ENCODE measurements around the gene PALD1. TPM values are rescaled to one million over a fixed set of nuclear protein-coding genes. Genes with fewer than 3 reads are reported as not detected.
A peak's percentile ranks its signal among the peaks of the same experiment; 100 is the strongest.

PALD1 gene
- total and polyA plus RNA-seq, 2 of the 13 experiments (the other 11 are each of a cell fraction or from before 2014, with no cell fraction given): 0.07 to 0.09 TPM

DNA sequence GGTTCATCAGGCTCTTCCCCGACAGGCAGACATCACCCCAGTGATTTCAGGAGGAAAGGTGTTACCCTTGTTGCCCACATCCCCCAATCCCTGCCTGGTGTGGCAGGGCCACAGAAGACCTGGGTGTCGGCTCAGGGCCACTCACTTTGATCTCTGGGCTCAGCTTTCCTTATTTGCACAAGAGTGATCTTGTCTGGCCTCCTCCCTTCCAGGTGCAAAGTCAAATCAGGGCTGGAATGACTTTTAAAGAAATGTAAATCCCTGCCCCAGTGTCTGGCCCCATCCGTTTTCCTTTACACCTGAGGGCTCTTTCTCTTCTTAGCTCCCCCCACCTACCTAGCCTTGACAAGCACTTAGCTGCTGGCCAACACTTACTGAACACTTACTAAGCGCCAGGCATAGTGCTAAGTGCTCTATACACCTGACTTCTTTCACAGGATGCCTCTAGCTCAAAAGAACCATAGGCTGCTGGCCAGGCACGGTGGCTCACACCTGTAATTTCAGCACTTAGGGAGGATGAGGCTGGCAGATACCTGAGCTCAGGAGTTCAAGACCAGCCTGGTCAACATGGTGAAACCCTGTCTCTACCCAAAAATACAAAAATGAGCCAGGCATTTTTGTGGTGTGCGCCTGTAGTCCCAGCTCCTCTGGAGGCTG lies 36.1 kb upstream of the PALD1 start (continued):
- TF ChIP-seq ZKSCAN1 (IDR thresholded peaks at IDR 0.05; ENCODE audit: low read length) (no peak), YY1 (IDR thresholded peaks at IDR 0.05; ENCODE audit: insufficient read depth, insufficient replicate concordance, low read depth, low read length) (no peak), ZNF83 (CRISPR knock-in tag; IDR thresholded peaks at IDR 0.05; ENCODE audit: borderline replicate concordance) (no peak), GATAD2A (CRISPR knock-in tag; IDR thresholded peaks at IDR 0.05) (peak; percentile 55)

DNA sequence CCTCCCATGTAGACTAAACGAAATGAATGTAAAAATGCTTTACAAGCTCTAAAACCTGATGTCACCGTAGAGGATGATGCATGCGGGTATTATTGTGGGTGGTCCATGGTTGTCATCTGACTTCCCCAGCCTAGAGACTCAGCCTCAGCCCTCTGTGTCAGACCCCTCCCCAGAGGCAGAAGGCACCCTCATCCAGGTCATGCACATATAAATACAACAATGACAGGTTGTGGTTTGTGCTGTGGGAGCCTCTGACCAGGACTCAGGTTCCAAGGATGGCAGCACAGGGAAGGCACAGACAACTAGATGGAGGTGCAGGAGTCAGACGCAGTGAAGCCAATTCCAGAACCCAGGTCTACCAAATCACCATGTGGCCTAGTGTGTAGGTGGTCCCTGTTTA lies 33.8 kb upstream of the PALD1 start:
- no peak overlapping the region for H3K4me3 ChIP-seq (replicated peaks in 1 of 3; ENCODE audit: insufficient read depth in 1 of 3, low read depth in 2 of 3, low read length in 3 of 3)
- no peak overlapping the region for H3K4me2 ChIP-seq (ENCODE audit: low read depth, low read length)
- H3K9me3 ChIP-seq (ENCODE audit: low read length): no peaks in the 10 kb centered on the region
- ChIA-PET CTCF (ENCODE audit: low intra/inter-chr PET ratio, low total read pairs) (no interaction called here), POLR2A (interaction anchor here (2.7 kb wide), 1 partner anchor 40 kb away, joined by 17 read pairs; the partner anchor contains the start of gene EIF4EBP2)
- 60% methylated on average over 4 of the region's 4 CpGs for WGBS (ENCODE audit: low lambda C conversion rate)
- no peak for ATAC-seq
- no peaks in the 10 kb centered on the region for H4K20me1 ChIP-seq (ENCODE audit: insufficient read depth, low read length)
- no peak overlapping the region for H3K27ac ChIP-seq (ENCODE audit: extremely low read length, insufficient read depth, low read length)
- TF ChIP-seq ZNF83 (CRISPR knock-in tag; IDR thresholded peaks at IDR 0.05; ENCODE audit: borderline replicate concordance) (no peak), JDP2 (CRISPR knock-in tag; IDR thresholded peaks at IDR 0.05; ENCODE audit: borderline replicate concordance) (no peak), RBFOX2 (IDR thresholded peaks at IDR 0.05; ENCODE audit: low read depth, low read length) (no peak), BHLHE40 (IDR thresholded peaks at IDR 0.05; ENCODE audit: low read length) (no peak), LCORL (IDR thresholded peaks at IDR 0.05) (no peak), LCORL (CRISPR knock-in tag; IDR thresholded peaks at IDR 0.05) (no peak), CBX5 (CRISPR knock-in tag; IDR thresholded peaks at IDR 0.05; ENCODE audit: borderline replicate concordance) (no peak)
- TF ChIP-seq, protein P1, sequence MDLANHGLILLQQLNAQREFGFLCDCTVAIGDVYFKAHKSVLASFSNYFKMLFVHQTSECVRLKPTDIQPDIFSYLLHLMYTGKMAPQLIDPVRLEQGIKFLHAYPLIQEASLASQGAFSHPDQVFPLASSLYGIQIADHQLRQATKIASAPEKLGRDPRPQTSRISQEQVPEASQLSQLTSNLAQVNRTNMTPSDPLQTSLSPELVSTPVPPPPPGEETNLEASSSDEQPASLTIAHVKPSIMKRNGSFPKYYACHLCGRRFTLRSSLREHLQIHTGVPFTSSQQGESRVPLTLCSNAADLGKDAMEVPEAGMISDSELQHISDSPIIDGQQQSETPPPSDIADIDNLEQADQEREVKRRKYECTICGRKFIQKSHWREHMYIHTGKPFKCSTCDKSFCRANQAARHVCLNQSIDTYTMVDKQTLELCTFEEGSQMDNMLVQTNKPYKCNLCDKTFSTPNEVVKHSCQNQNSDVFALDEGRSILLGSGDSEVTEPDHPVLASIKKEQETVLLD (CRISPR knock-in tag; IDR thresholded peaks at IDR 0.05; ENCODE audit: low read depth): no peak
- TF ChIP-seq, protein P2, sequence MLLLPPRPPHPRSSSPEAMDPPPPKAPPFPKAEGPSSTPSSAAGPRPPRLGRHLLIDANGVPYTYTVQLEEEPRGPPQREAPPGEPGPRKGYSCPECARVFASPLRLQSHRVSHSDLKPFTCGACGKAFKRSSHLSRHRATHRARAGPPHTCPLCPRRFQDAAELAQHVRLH (CRISPR knock-in tag; IDR thresholded peaks at IDR 0.05; ENCODE audit: borderline replicate concordance, low read depth): no peak
- TF ChIP-seq, protein P3, sequence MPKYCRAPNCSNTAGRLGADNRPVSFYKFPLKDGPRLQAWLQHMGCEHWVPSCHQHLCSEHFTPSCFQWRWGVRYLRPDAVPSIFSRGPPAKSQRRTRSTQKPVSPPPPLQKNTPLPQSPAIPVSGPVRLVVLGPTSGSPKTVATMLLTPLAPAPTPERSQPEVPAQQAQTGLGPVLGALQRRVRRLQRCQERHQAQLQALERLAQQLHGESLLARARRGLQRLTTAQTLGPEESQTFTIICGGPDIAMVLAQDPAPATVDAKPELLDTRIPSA (CRISPR knock-in tag; IDR thresholded peaks at IDR 0.05; ENCODE audit: borderline replicate concordance): no peak
- no peak for DNase-seq (ENCODE audit: low spot score)
- H3K79me2 ChIP-seq (ENCODE audit: insufficient read depth, low read length): no peaks in the 10 kb centered on the region
- no peaks in the 10 kb centered on the region for H3K36me3 ChIP-seq (replicated peaks in 1 of 2; ENCODE audit: control insufficient read depth in 1 of 2, insufficient read depth in 2 of 2, low read length in 2 of 2)
- H3K9ac ChIP-seq (ENCODE audit: insufficient read depth, low read depth, low read length): no peak overlapping the region
- in situ Hi-C loops (cut with HindIII; ENCODE audit: extremely low pct_ligation_motif_present, low pct_unique_long_range_greater_than_20kb): no loop called here
- no peak for FAIRE-seq
- intact Hi-C loops (cut with micrococcal nuclease; ENCODE audit: unreplicated experiment): no loop called here
- H3K4me1 ChIP-seq (ENCODE audit: insufficient read depth, low read length): peaks cover 70% of the 10 kb centered on the region
- H3K27me3 ChIP-seq (ENCODE audit: control insufficient read depth in 1 of 2, insufficient read depth in 2 of 2, low read length in 2 of 2): no peaks in the 10 kb centered on the region
- H2AFZ ChIP-seq (ENCODE audit: low read length): no peak overlapping the region
- BruUV-seq (replicated peaks): no TSS peak

All from HepG2 (cell line).